Measurements from ENCODE around the gene PRKAG1. TPM values are rescaled to one million over a fixed set of nuclear protein-coding genes. Genes with fewer than 3 reads are reported as not detected.
A peak's percentile ranks its signal among the peaks of the same experiment; 100 is the strongest.

PRKAG1 gene
- total RNA-seq, 6 experiments from 2014 or later = 79.0 to 92.0 (median 83.3) TPM

- H3K36me3 Mint-ChIP-seq (ENCODE audit: low read depth) = peaks cover 6% of the 10 kb centered on the region; the same call in 1 of the 2 replicates
- no peaks in the 10 kb centered on the region for H3K9me3 Mint-ChIP-seq
- H3K27ac Mint-ChIP-seq = no peak overlapping the region
- H3K4me1 Mint-ChIP-seq (ENCODE audit: low read depth) = peaks cover 7% of the 10 kb centered on the region
- H3K4me3 Mint-ChIP-seq = no peak overlapping the region
- DNase-seq = no peak
- H3K27me3 Mint-ChIP-seq (ENCODE audit: insufficient read depth) = peaks cover 78% of the 10 kb centered on the region
- TF ChIP-seq CTCF (IDR thresholded peaks at IDR 0.05) = no peak
These were observed 32.7 kb downstream of the PRKAG1 start for GRCh38 chr12:48985901-48986300.

- no peak for TF ChIP-seq CTCF (IDR thresholded peaks at IDR 0.05)
- Mint-ChIP-seq H3K27ac (no peak overlapping the region), H3K4me1 (ENCODE audit: low read depth) (peaks cover 7% of the 10 kb centered on the region), H3K36me3 (ENCODE audit: low read depth) (peaks cover 6% of the 10 kb centered on the region; the same call in 1 of the 2 replicates), H3K9me3 (no peaks in the 10 kb centered on the region), H3K4me3 (no peak overlapping the region), H3K27me3 (ENCODE audit: insufficient read depth) (peaks cover 77% of the 10 kb centered on the region)
- DNase-seq = no peak
These were observed 33.1 kb downstream of the PRKAG1 start for GRCh38 chr12:48985475-48985897.

GRCh38 chr12:48982397-48983080 lies 36.0 kb downstream of the PRKAG1 start:
- no peak for TF ChIP-seq CTCF (IDR thresholded peaks at IDR 0.05)
- Mint-ChIP-seq H3K9me3 (no peaks in the 10 kb centered on the region), H3K4me3 (no peak overlapping the region), H3K4me1 (ENCODE audit: low read depth) (peaks cover 28% of the 10 kb centered on the region), H3K36me3 (ENCODE audit: low read depth) (peaks cover 6% of the 10 kb centered on the region; the same call in 1 of the 2 replicates), H3K27me3 (ENCODE audit: insufficient read depth) (peaks cover 75% of the 10 kb centered on the region), H3K27ac (no peak overlapping the region)
- DNase-seq = no peak

GRCh38 chr12:48981757-48982157 lies 36.8 kb downstream of the PRKAG1 start:
- Mint-ChIP-seq H3K9me3 (no peaks in the 10 kb centered on the region), H3K4me3 (no peak overlapping the region), H3K27ac (no peak overlapping the region), H3K4me1 (ENCODE audit: low read depth) (peaks cover 35% of the 10 kb centered on the region), H3K36me3 (ENCODE audit: low read depth) (peaks cover 6% of the 10 kb centered on the region; the same call in 1 of the 2 replicates), H3K27me3 (ENCODE audit: insufficient read depth) (peaks cover 74% of the 10 kb centered on the region)
- no peak for TF ChIP-seq CTCF (IDR thresholded peaks at IDR 0.05)
- DNase-seq = no peak

GRCh38 chr12:48980953-48981756 lies 37.4 kb downstream of the PRKAG1 start:
- H3K9me3 Mint-ChIP-seq = no peaks in the 10 kb centered on the region
- peaks cover 73% of the 10 kb centered on the region for H3K27me3 Mint-ChIP-seq (ENCODE audit: insufficient read depth)
- no peak overlapping the region for H3K27ac Mint-ChIP-seq
- DNase-seq = no peak
- peaks cover 6% of the 10 kb centered on the region; the same call in 1 of the 2 replicates for H3K36me3 Mint-ChIP-seq (ENCODE audit: low read depth)
- TF ChIP-seq CTCF (IDR thresholded peaks at IDR 0.05) = peak; percentile 39; the same call in 1 of the 2 replicates
- no peak overlapping the region; the same call in 1 of the 2 replicates for H3K4me3 Mint-ChIP-seq
- peaks cover 37% of the 10 kb centered on the region for H3K4me1 Mint-ChIP-seq (ENCODE audit: low read depth)
